Right atrium auricular region (tissue), 2 donors: ENCODE results near the gene SFSWAP. TPM values are rescaled to one million over a fixed set of nuclear protein-coding genes. Genes with fewer than 3 reads are reported as not detected.
"Not testable (repeated sequence)": the region's sequence is repeated elsewhere in the genome, so short reads cannot be mapped to it uniquely, and the experiment has no call there.

Source experiments
- DNase-seq: peaks from one replicate; pipeline ENCODE4 v3.0.0-alpha.2; 2019; ENCODE audit warnings: low spot score
- H3K27ac ChIP-seq, 2 donors: fragments of 200-600 bp; sonication (generic); 1 replicate in 1 of 2; 2 replicates in 1 of 2; pipeline ENCODE4 v1.5.1; 2016 to 2019
- H3K27me3 ChIP-seq, 2 donors: fragments of 200-600 bp; sonication (generic); one replicate each; pipeline versions ENCODE4 v1.5.1 to v1.6.0; 2017 to 2019
- H3K36me3 ChIP-seq: fragments of 200-600 bp; sonication (generic); one replicate; pipeline ENCODE4 v1.5.1; 2016
- H3K4me1 ChIP-seq, 2 donors: fragments of 200-600 bp; sonication (generic); one replicate each; pipeline versions ENCODE4 v1.5.1 to v1.6.0; 2017 to 2019
- H3K4me3 ChIP-seq, 2 donors: fragments of 200-600 bp; sonication (generic); 1 replicate in 1 of 2; 2 replicates in 1 of 2; pipeline ENCODE4 v1.5.1; 2017 to 2019; ENCODE audit warnings: mild to moderate bottlenecking in 1 of 2, moderate library complexity in 1 of 2
- H3K9me3 ChIP-seq, 2 donors: fragments of 200-600 bp; sonication (generic); one replicate each; pipeline ENCODE4 v1.5.1; 2019
- CTCF ChIP-seq, 2 donors: fragments of 200-600 bp; sonication (generic); IDR thresholded peaks; one replicate each; pipeline ENCODE4 v1.5.1; 2019; ENCODE audit warnings: antibody characterized with exemption in 2 of 2
- total RNA-seq, 2 donors: library from RNA; depleted of rRNA; stranded (reverse); fragments of >200 nt; gene quantifications; one replicate each; pipeline ENCODE4 v1.1.0, GENCODE V29; 2016

SFSWAP gene
- total RNA-seq, 2 donors from 2014 or later: 11.4 to 12.3 TPM

- DNase-seq: peak; percentile 5
- Histone ChIP-seq H3K4me1 (no peaks in the 10 kb centered on the region), H3K36me3 (no peaks in the 10 kb centered on the region), H3K9me3 (peaks cover 3 to 32% of the 10 kb centered on the region in 2 donors), H3K27me3 (no peaks in the 10 kb centered on the region), H3K27ac (no peak overlapping the region), H3K4me3 (no peak overlapping the region)
- no peak for TF ChIP-seq CTCF (IDR thresholded peaks at IDR 0.05)
Measured at GRCh38 chr12:131701705-131702572, 9.0 kb upstream of the SFSWAP start.

GRCh38 chr12:131702573-131702877, 8.4 kb upstream of the SFSWAP start:
- Histone ChIP-seq H3K36me3 (no peaks in the 10 kb centered on the region), H3K27me3 (no peaks in the 10 kb centered on the region), H3K27ac (no peak overlapping the region), H3K4me3 (no peak overlapping the region), H3K9me3 (peaks cover 3 to 32% of the 10 kb centered on the region in 2 donors), H3K4me1 (no peaks in the 10 kb centered on the region)
- no peak for TF ChIP-seq CTCF (IDR thresholded peaks at IDR 0.05)
- peak; percentile 44 for DNase-seq

- Histone ChIP-seq H3K27ac (no peak overlapping the region), H3K36me3 (no peaks in the 10 kb centered on the region), H3K27me3 (no peaks in the 10 kb centered on the region), H3K4me3 (no peak overlapping the region), H3K4me1 (no peaks in the 10 kb centered on the region), H3K9me3 (peaks cover 3 to 32% of the 10 kb centered on the region in 2 donors)
- no peak for TF ChIP-seq CTCF (IDR thresholded peaks at IDR 0.05)
- DNase-seq: no peak
Measured at GRCh38 chr12:131703161-131703560, 7.7 kb upstream of the SFSWAP start.

GRCh38 chr12:131704509-131704908, 6.4 kb upstream of the SFSWAP start:
- DNase-seq: no peak
- no peak for TF ChIP-seq CTCF (IDR thresholded peaks at IDR 0.05)

GRCh38 chr12:131706709-131707108, 4.2 kb upstream of the SFSWAP start:
- not testable (repeated sequence) for H3K27me3 ChIP-seq, H3K27ac ChIP-seq, DNase-seq, H3K36me3 ChIP-seq, H3K4me3 ChIP-seq
- Histone ChIP-seq H3K9me3 (peaks cover 3 to 32% of the 10 kb centered on the region in 2 donors), H3K4me1 (peaks cover 0 to 10% of the 10 kb centered on the region in 2 donors)

More at GRCh38 chr12:131704509-131704908, 6.4 kb upstream of the SFSWAP start:
- H3K4me1 ChIP-seq: no peaks in the 10 kb centered on the region
- H3K4me3 ChIP-seq: no peak overlapping the region
- H3K27me3 ChIP-seq: no peaks in the 10 kb centered on the region
- no peak overlapping the region for H3K27ac ChIP-seq
- peaks cover 3 to 32% of the 10 kb centered on the region in 2 donors for H3K9me3 ChIP-seq
- H3K36me3 ChIP-seq: no peaks in the 10 kb centered on the region

GRCh38 chr12:131709226-131709625, 1.7 kb upstream of the SFSWAP start:
- no peak overlapping the region for H3K27ac ChIP-seq
- H3K4me1 ChIP-seq: peaks cover 0 to 25% of the 10 kb centered on the region in 2 donors
- no peak overlapping the region for H3K4me3 ChIP-seq
- peaks cover 5% of the 10 kb centered on the region for H3K36me3 ChIP-seq
- TF ChIP-seq CTCF (IDR thresholded peaks at IDR 0.05): no peak
- peaks cover 3 to 16% of the 10 kb centered on the region in 2 donors for H3K9me3 ChIP-seq
- H3K27me3 ChIP-seq: no peaks in the 10 kb centered on the region
- peak; percentile 1 for DNase-seq
